Astrocyte (in vitro differentiated cells and primary cell): Measurements from ENCODE around the gene MTRR. TPM values are rescaled to one million over a fixed set of nuclear protein-coding genes. Genes with fewer than 3 reads are reported as not detected.

Experiments used
- DNase-seq: peaks from one replicate; pipeline ENCODE4 v3.0.0-alpha.2; 2010; ENCODE audit warnings: low read depth
- FAIRE-seq: peaks from 2 replicates; lab custom pipeline; 2011; peaks lifted over from hg19 to GRCh38; lab: Jason Lieb, UNC
- H2AFZ ChIP-seq: 2 replicates; pipeline ENCODE4 v1.6.0; 2012; ENCODE audit warnings: low read depth, low read length, inconsistent platforms
- H3K27ac ChIP-seq: 2 replicates; pipeline ENCODE4 v1.5.1; 2011; ENCODE audit warnings: low read depth, low read length, inconsistent platforms
- H3K27me3 ChIP-seq: 2 replicates; pipeline ENCODE4 v1.6.0; 2011; ENCODE audit warnings: low read length, inconsistent platforms; ENCODE audit not compliant: insufficient read depth
- H3K36me3 ChIP-seq: 2 replicates; pipeline ENCODE4 v1.5.1; 2011; ENCODE audit warnings: low read length, inconsistent platforms; ENCODE audit not compliant: insufficient read depth
- H3K4me1 ChIP-seq: 2 replicates; pipeline ENCODE4 v1.5.1; 2011; ENCODE audit warnings: low read length, inconsistent platforms; ENCODE audit not compliant: insufficient read depth
- H3K4me2 ChIP-seq: 2 replicates; pipeline ENCODE4 v1.6.0; 2012; ENCODE audit warnings: low read length, inconsistent platforms
- H3K4me3 ChIP-seq: 2 replicates; pipeline ENCODE4 v1.5.1; 2011; ENCODE audit warnings: low read depth, mild to moderate bottlenecking, low read length, inconsistent platforms; ENCODE audit not compliant: insufficient read depth
- H3K79me2 ChIP-seq: 2 replicates; pipeline ENCODE4 v1.6.0; 2012; ENCODE audit warnings: mild to moderate bottlenecking, low read length, inconsistent platforms; ENCODE audit not compliant: insufficient read depth
- H3K9ac ChIP-seq: 2 replicates; pipeline ENCODE4 v1.6.0; 2012; ENCODE audit warnings: mild to moderate bottlenecking, low read length, inconsistent platforms
- H3K9me3 ChIP-seq: 2 replicates; pipeline ENCODE4 v1.5.1; 2012; ENCODE audit warnings: low read depth, mild to moderate bottlenecking, low read length, inconsistent platforms; ENCODE audit not compliant: insufficient read depth
- H4K20me1 ChIP-seq: 2 replicates; pipeline ENCODE4 v1.6.0; 2012; ENCODE audit warnings: low read length, inconsistent platforms; ENCODE audit not compliant: insufficient read depth
- H3K27ac Mint-ChIP-seq: one replicate; pipeline ENCODE4 v1.8.0; 2021; ENCODE audit warnings: mild to moderate bottlenecking, mixed read lengths; ENCODE audit not compliant: unreplicated experiment
- H3K27me3 Mint-ChIP-seq: one replicate; pipeline ENCODE4 v1.8.0; 2021; ENCODE audit warnings: low read depth, mixed read lengths; ENCODE audit not compliant: unreplicated experiment
- H3K36me3 Mint-ChIP-seq: one replicate; pipeline ENCODE4 v1.8.0; 2021; ENCODE audit warnings: low read depth, mixed read lengths; ENCODE audit not compliant: unreplicated experiment
- H3K4me1 Mint-ChIP-seq: one replicate; pipeline ENCODE4 v1.8.0; 2021; ENCODE audit warnings: low read depth, mixed read lengths; ENCODE audit not compliant: unreplicated experiment
- H3K4me3 Mint-ChIP-seq: one replicate; pipeline ENCODE4 v1.8.0; 2021; ENCODE audit warnings: mild to moderate bottlenecking, moderate library complexity, mixed read lengths; ENCODE audit not compliant: unreplicated experiment
- H3K9me3 Mint-ChIP-seq: one replicate; pipeline ENCODE4 v1.8.0; 2021; ENCODE audit warnings: mild to moderate bottlenecking, mixed read lengths; ENCODE audit not compliant: unreplicated experiment
- CTCF ChIP-seq: IDR thresholded peaks from 2 replicates; pipeline ENCODE4 v1.5.1; 2011; ENCODE audit warnings: low read depth, mild to moderate bottlenecking, inconsistent platforms, low read length, moderate library complexity; ENCODE audit not compliant: insufficient read depth
- EZH2 ChIP-seq: IDR thresholded peaks from 2 replicates; pipeline ENCODE4 v1.6.1; 2012; ENCODE audit warnings: mild to moderate bottlenecking, low read length, inconsistent platforms; ENCODE audit not compliant: insufficient read depth
- total RNA-seq: library from RNA; stranded (reverse); gene quantifications from 2 replicates; pipeline ENCODE4 v1.2.1, GENCODE V29; 2021

MTRR gene
- total RNA-seq, 1 donor from 2014 or later: 32.2 TPM

GRCh38 chr5:7886849-7887475, 18.0 kb downstream of the MTRR start:
- Histone ChIP-seq H3K9me3 (no peaks in the 10 kb centered on the region), H3K4me3 (no peak overlapping the region), H2AFZ (no peak overlapping the region), H4K20me1 (peaks cover 13% of the 10 kb centered on the region), H3K36me3 (peaks cover 52% of the 10 kb centered on the region), H3K27me3 (no peaks in the 10 kb centered on the region), H3K4me2 (no peak overlapping the region), H3K27ac (no peak overlapping the region), H3K79me2 (peaks cover 1% of the 10 kb centered on the region), H3K9ac (no peak overlapping the region), H3K4me1 (no peaks in the 10 kb centered on the region)
- DNase-seq: peak; percentile 44
- FAIRE-seq: peak; percentile 49
- H3K4me3 Mint-ChIP-seq: no peak overlapping the region
- peaks cover 3% of the 10 kb centered on the region for H3K36me3 Mint-ChIP-seq
- H3K27ac Mint-ChIP-seq: no peak overlapping the region
- H3K27me3 Mint-ChIP-seq: no peaks in the 10 kb centered on the region
- no peaks in the 10 kb centered on the region for H3K4me1 Mint-ChIP-seq
- H3K9me3 Mint-ChIP-seq: no peaks in the 10 kb centered on the region
- TF ChIP-seq CTCF: peak; percentile 50
- TF ChIP-seq EZH2: no peak

GRCh38 chr5:7888901-7889300, 20.0 kb downstream of the MTRR start:
- H3K9me3 ChIP-seq: no peaks in the 10 kb centered on the region
- H2AFZ ChIP-seq: no peak overlapping the region
- peaks cover 55% of the 10 kb centered on the region for H3K36me3 ChIP-seq
- DNase-seq (no peak), FAIRE-seq (no peak)
- no peaks in the 10 kb centered on the region for H3K4me1 ChIP-seq
- no peak overlapping the region for H3K27ac ChIP-seq
- Mint-ChIP-seq H3K4me3 (no peak overlapping the region), H3K36me3 (peaks cover 10% of the 10 kb centered on the region), H3K4me1 (no peaks in the 10 kb centered on the region), H3K27ac (no peak overlapping the region), H3K9me3 (no peaks in the 10 kb centered on the region), H3K27me3 (no peaks in the 10 kb centered on the region)
- H4K20me1 ChIP-seq: no peaks in the 10 kb centered on the region
- H3K4me2 ChIP-seq: no peak overlapping the region
- TF ChIP-seq EZH2: no peak
- H3K27me3 ChIP-seq: no peaks in the 10 kb centered on the region
- H3K9ac ChIP-seq: no peak overlapping the region
- H3K79me2 ChIP-seq: no peaks in the 10 kb centered on the region
- no peak overlapping the region for H3K4me3 ChIP-seq

GRCh38 chr5:7894439-7894838, 25.5 kb downstream of the MTRR start:
- FAIRE-seq (no peak), DNase-seq (no peak)
- no peak overlapping the region for H3K4me3 ChIP-seq
- H3K4me1 ChIP-seq: no peaks in the 10 kb centered on the region
- no peak overlapping the region for H2AFZ ChIP-seq
- peaks cover 19% of the 10 kb centered on the region for H3K36me3 Mint-ChIP-seq
- H3K79me2 ChIP-seq: no peaks in the 10 kb centered on the region
- H3K4me1 Mint-ChIP-seq: no peaks in the 10 kb centered on the region
- H3K36me3 ChIP-seq: peaks cover 64% of the 10 kb centered on the region
- H3K27me3 ChIP-seq: no peaks in the 10 kb centered on the region
- no peak overlapping the region for H3K4me3 Mint-ChIP-seq
- H3K27ac Mint-ChIP-seq: no peak overlapping the region
- H3K27me3 Mint-ChIP-seq: no peaks in the 10 kb centered on the region
- H3K9me3 ChIP-seq: no peaks in the 10 kb centered on the region
- no peaks in the 10 kb centered on the region for H3K9me3 Mint-ChIP-seq
- TF ChIP-seq CTCF: no peak
- TF ChIP-seq EZH2: no peak
- no peak overlapping the region for H3K9ac ChIP-seq
- no peak overlapping the region for H3K4me2 ChIP-seq
- no peaks in the 10 kb centered on the region for H4K20me1 ChIP-seq
- no peak overlapping the region for H3K27ac ChIP-seq
